H1 (cell line): ENCODE results near the gene GDPD5. TPM values are rescaled to one million over a fixed set of nuclear protein-coding genes. Genes with fewer than 3 reads are reported as not detected.

Source experiments
- CTCF ChIA-PET: fragments of 300-600 bp; sonication (Branson Sonifier 250); formaldehyde crosslinking; loops from one replicate; lab custom pipeline; 2021; ENCODE audit not compliant: partially characterized antibody; lab: Charles Lee
- POLR2A ChIA-PET: fragments of 300-600 bp; sonication (Branson Sonifier 250); formaldehyde crosslinking; loops from one replicate; lab custom pipeline; 2021; ENCODE audit warnings: inconsistent platforms; ENCODE audit not compliant: partially characterized antibody; lab: Charles Lee
- DNase-seq, 2 experiments: peaks; one replicate each; pipeline versions ENCODE4 v3.0.0 to v3.0.0-alpha.2; 2010 to 2022; ENCODE audit warnings: low spot score in 2 of 2, low read depth in 1 of 2, mixed read lengths in 1 of 2
- FAIRE-seq: peaks from 2 replicates; lab custom pipeline; 2011; peaks lifted over from hg19 to GRCh38; lab: Jason Lieb, UNC
- H2AFZ ChIP-seq: 2 replicates; pipeline ENCODE4 v1.8.1; 2012; ENCODE audit warnings: low read length, inconsistent platforms
- H2AK5ac ChIP-seq: 2 replicates; pipeline ENCODE4 v1.6.1; 2013; ENCODE audit warnings: low read depth, low read length
- H2BK120ac ChIP-seq: replicated peaks from 2 replicates; pipeline ENCODE3; 2013; ENCODE audit warnings: low read depth, low read length, inconsistent platforms
- H2BK12ac ChIP-seq: 2 replicates; pipeline ENCODE4 v1.6.1; 2013; ENCODE audit warnings: low read depth, low read length
- H2BK15ac ChIP-seq: 2 replicates; pipeline ENCODE4 v1.6.1; 2013; ENCODE audit warnings: low read length
- H2BK20ac ChIP-seq: 2 replicates; pipeline ENCODE4 v1.6.1; 2013; ENCODE audit warnings: low read length
- H2BK5ac ChIP-seq: 2 replicates; pipeline ENCODE4 v1.6.1; 2013; ENCODE audit warnings: low read depth, low read length
- H3K14ac ChIP-seq: 2 replicates; pipeline ENCODE4 v1.6.1; 2013; ENCODE audit warnings: inconsistent platforms; ENCODE audit not compliant: insufficient read length
- H3K18ac ChIP-seq: 2 replicates; pipeline ENCODE4 v1.6.1; 2013; ENCODE audit warnings: low read length; ENCODE audit errors: extremely low read depth
- H3K23ac ChIP-seq: 2 replicates; pipeline ENCODE4 v1.6.1; 2013; ENCODE audit warnings: inconsistent platforms; ENCODE audit not compliant: insufficient read length
- H3K23me2 ChIP-seq: 2 replicates; pipeline ENCODE4 v1.6.1; 2013; ENCODE audit warnings: low read depth, low read length
- H3K27ac ChIP-seq: 2 replicates; pipeline ENCODE4 v1.6.1; 2011; ENCODE audit warnings: low read depth, low read length, inconsistent platforms
- H3K27me3 ChIP-seq, 4 experiments: replicated peaks in 1 of 4; 1 replicate in 1 of 4; 2 replicates in 3 of 4; pipeline versions ENCODE4 v1.6.1 to v1.8.1; 2011 to 2013; ENCODE audit warnings: low read length in 3 of 4, mild to moderate bottlenecking in 3 of 4, inconsistent platforms in 2 of 4, mixed read lengths in 2 of 4, moderate library complexity in 1 of 4; ENCODE audit not compliant: control insufficient read depth in 3 of 4, insufficient read depth in 3 of 4; ENCODE audit errors: extremely low read depth in 1 of 4
- H3K36me3 ChIP-seq, 4 experiments: 2 replicates each; pipeline versions ENCODE4 v1.6.1 to v1.8.1; 2011 to 2013; ENCODE audit warnings: mild to moderate bottlenecking in 4 of 4, low read length in 3 of 4, moderate library complexity in 2 of 4, control low read depth in 1 of 4, inconsistent platforms in 1 of 4; ENCODE audit not compliant: insufficient read depth in 4 of 4, control insufficient read depth in 2 of 4
- H3K4ac ChIP-seq: replicated peaks from 2 replicates; pipeline ENCODE3; 2013; ENCODE audit warnings: low read length, low read depth, mixed read lengths, inconsistent platforms; ENCODE audit not compliant: insufficient read length
- H3K4me1 ChIP-seq, 4 experiments: replicated peaks in 1 of 4; 1 replicate in 1 of 4; 2 replicates in 3 of 4; pipeline versions ENCODE4 v1.6.1 to v1.8.1; 2011 to 2013; ENCODE audit warnings: low read length in 3 of 4, inconsistent platforms in 2 of 4, mixed read lengths in 1 of 4; ENCODE audit not compliant: insufficient read depth in 4 of 4, control insufficient read depth in 3 of 4
- H3K4me2 ChIP-seq, 2 experiments: 2 replicates each; pipeline versions ENCODE4 v1.6.1 to v1.8.1; 2011 to 2013; ENCODE audit warnings: low read depth in 2 of 2, low read length in 2 of 2, control low read depth in 1 of 2, inconsistent platforms in 1 of 2, mild to moderate bottlenecking in 1 of 2; ENCODE audit not compliant: insufficient read depth in 1 of 2
- H3K4me3 ChIP-seq, 4 experiments: fragments of 200-600, 300-600 bp in 1 of 4; sonication (generic), shearing (Covaris generic), sonication (Bioruptor Twin) in 1 of 4; 2 replicates each; pipeline versions ENCODE4 v1.5.1 to v1.8.1; 2011 to 2016; ENCODE audit warnings: low read length in 4 of 4, low read depth in 3 of 4, control low read depth in 2 of 4, inconsistent platforms in 2 of 4, mild to moderate bottlenecking in 2 of 4, mixed read lengths in 1 of 4, moderate library complexity in 1 of 4; ENCODE audit not compliant: insufficient read depth in 2 of 4; ENCODE audit errors: extremely low read depth in 1 of 4
- H3K56ac ChIP-seq: replicated peaks from 2 replicates; pipeline ENCODE3; 2013; ENCODE audit warnings: low read depth, mild to moderate bottlenecking, mixed read lengths, low read length, inconsistent platforms; ENCODE audit not compliant: insufficient read length
- H3K79me1 ChIP-seq: 2 replicates; pipeline ENCODE4 v1.6.1; 2013; ENCODE audit warnings: low read depth, low read length, control low read depth
- H3K79me2 ChIP-seq, 2 experiments: 2 replicates each; pipeline versions ENCODE4 v1.6.1 to v1.8.1; 2012 to 2013; ENCODE audit warnings: low read length in 2 of 2, mild to moderate bottlenecking in 2 of 2, inconsistent platforms in 1 of 2; ENCODE audit not compliant: insufficient read depth in 2 of 2, control insufficient read depth in 1 of 2
- H3K9ac ChIP-seq, 4 experiments: replicated peaks in 1 of 4; 1 replicate in 1 of 4; 2 replicates in 3 of 4; pipeline versions ENCODE4 v1.6.1 to v1.8.1; 2011 to 2013; ENCODE audit warnings: low read depth in 3 of 4, low read length in 3 of 4, control low read depth in 2 of 4, mild to moderate bottlenecking in 2 of 4, moderate library complexity in 2 of 4, inconsistent platforms in 1 of 4; ENCODE audit errors: extremely low read depth in 1 of 4
- H3K9me3 ChIP-seq, 2 experiments: 2 replicates each; pipeline versions ENCODE4 v1.6.1 to v1.8.1; 2012 to 2013; ENCODE audit warnings: mild to moderate bottlenecking in 2 of 2, moderate library complexity in 2 of 2, control low read depth in 1 of 2, inconsistent platforms in 1 of 2, low read depth in 1 of 2, low read length in 1 of 2, mixed read lengths in 1 of 2; ENCODE audit not compliant: insufficient read depth in 2 of 2
- H4K20me1 ChIP-seq, 2 experiments: replicated peaks in 1 of 2; 2 replicates each; pipeline versions ENCODE3 to v1.8.1; 2011 to 2013; ENCODE audit warnings: inconsistent platforms in 2 of 2, low read length in 2 of 2, mild to moderate bottlenecking in 1 of 2; ENCODE audit not compliant: insufficient read depth in 2 of 2, control insufficient read depth in 1 of 2
- H4K5ac ChIP-seq: 2 replicates; pipeline ENCODE4 v1.6.1; 2013; ENCODE audit warnings: low read length, low read depth, mixed read lengths, inconsistent platforms; ENCODE audit not compliant: insufficient read length
- H4K8ac ChIP-seq: 2 replicates; pipeline ENCODE4 v1.8.0; 2013; ENCODE audit warnings: mild to moderate bottlenecking, moderate library complexity, low read length, inconsistent platforms; ENCODE audit not compliant: insufficient read depth; ENCODE audit errors: extremely low read depth
- H4K91ac ChIP-seq: replicated peaks from 2 replicates; pipeline ENCODE3; 2013; ENCODE audit warnings: low read length, mixed read lengths, inconsistent platforms; ENCODE audit not compliant: insufficient read length
- CTCF ChIP-seq, 3 experiments: IDR thresholded peaks; 1 replicate in 2 of 3; 2 replicates in 1 of 3; pipeline versions ENCODE4 v1.5.1 to v1.6.1; 2011; ENCODE audit warnings: low read length in 3 of 3, mild to moderate bottlenecking in 3 of 3, inconsistent platforms in 2 of 3, low read depth in 1 of 3, moderate library complexity in 1 of 3; ENCODE audit not compliant: insufficient read depth in 1 of 3; ENCODE audit errors: control extremely low read depth in 1 of 3
- EP300 ChIP-seq, 2 experiments: IDR thresholded peaks; 1 replicate in 1 of 2; 2 replicates in 1 of 2; pipeline ENCODE4 v1.6.1; 2011 to 2012; ENCODE audit warnings: low read depth in 2 of 2, low read length in 2 of 2, mild to moderate bottlenecking in 2 of 2, borderline replicate concordance in 1 of 2, inconsistent platforms in 1 of 2, moderate library complexity in 1 of 2
- KDM4A ChIP-seq: IDR thresholded peaks from one replicate; pipeline ENCODE4 v1.7.1; 2012; ENCODE audit warnings: low read depth, mild to moderate bottlenecking, moderate library complexity, low read length, inconsistent platforms; ENCODE audit not compliant: severe bottlenecking
- KDM5A ChIP-seq: fragments of 200-600 bp; IDR thresholded peaks from 2 replicates; pipeline ENCODE4 v1.7.1; 2012; ENCODE audit warnings: mild to moderate bottlenecking, low read length, inconsistent platforms, mixed read lengths
- MAX ChIP-seq: IDR thresholded peaks from 2 replicates; pipeline ENCODE4 v1.6.1; 2012; ENCODE audit warnings: inconsistent platforms
- POLR2AphosphoS5 ChIP-seq: IDR thresholded peaks from 2 replicates; pipeline ENCODE4 v1.6.1; 2011; ENCODE audit warnings: low read depth, low read length
- SAP30 ChIP-seq: fragments of 300-600 bp; sonication (generic); IDR thresholded peaks from 2 replicates; pipeline ENCODE4 v1.7.1; 2012; ENCODE audit warnings: low read length, moderate library complexity, mild to moderate bottlenecking, inconsistent platforms; ENCODE audit not compliant: insufficient read depth, insufficient replicate concordance
- SIX5 ChIP-seq: IDR thresholded peaks from 2 replicates; pipeline ENCODE4 v1.6.1; 2011; ENCODE audit warnings: mild to moderate bottlenecking, low read depth, low read length
- SP4 ChIP-seq: IDR thresholded peaks from 2 replicates; pipeline ENCODE4 v1.6.1; 2012; ENCODE audit warnings: low read length, inconsistent platforms
- WGBS, 2 experiments: shearing (Covaris generic) in 1 of 2; methylation state at CpG; one replicate each; pipeline versions ENCODE4 v1.1.6 to v1.1.7; 2013 to 2015; ENCODE audit warnings: low lambda C conversion rate in 2 of 2, mixed read lengths in 2 of 2, inconsistent platforms in 1 of 2, low coverage in 1 of 2, missing lambda C conversion rate in 1 of 2; ENCODE audit not compliant: insufficient replicate concordance in 2 of 2, insufficient coverage in 1 of 2, insufficient read length in 1 of 2; ENCODE audit errors: extremely low coverage in 1 of 2, missing lambda C conversion rate in 1 of 2; 5-methylcytosine and 5-hydroxymethylcytosine counted together
- polyA plus RNA-seq, 7 experiments: library from polyadenylated mRNA; depleted of rRNA in 3 of 7; stranded (reverse) in 5 of 7; unstranded in 2 of 7; fragments of >200 nt in 5 of 7; fragments of 200-250 nt in 2 of 7; gene quantifications; 1 replicate in 5 of 7; 2 replicates in 1 of 7; 4 replicates in 1 of 7; pipeline versions ENCODE4 v1.2.1 to v1.2.3, GENCODE V29; 2011 to 2013; ENCODE audit warnings: missing spikeins in 2 of 7, mixed read lengths in 2 of 7
- total RNA-seq: library from RNA; stranded (reverse); fragmentation: NEBNext Ultra II Directional; extraction: Animal tissue kit (Norgen Biotek cat#: 25700); gene quantifications from 2 replicates; pipeline ENCODE4 v1.2.1, GENCODE V29; 2021

Gene GDPD5
- total and polyA plus RNA-seq, 2 of the 8 experiments (the other 6 are each of a cell fraction or from before 2014, with no cell fraction given), result 7.8 to 8.6 TPM

GRCh38 chr11:75413864-75414263 is 111.9 kb downstream of the GDPD5 start:
- no peak overlapping the region for H3K4me2 ChIP-seq
- H3K4me3 ChIP-seq, result no peak overlapping the region
- no peak for DNase-seq
- no peaks in the 10 kb centered on the region for H3K4me1 ChIP-seq
- H3K79me2 ChIP-seq, result no peaks in the 10 kb centered on the region
- peaks cover 0 to 42% (median 20%) of the 10 kb centered on the region in 4 experiments; a peak in 6 of 8 replicates for H3K36me3 ChIP-seq
- H2BK12ac ChIP-seq, result no peak overlapping the region
- H3K18ac ChIP-seq, result no peak overlapping the region
- TF ChIP-seq KDM5A (no peak), EP300 (IDR thresholded peaks at IDR 0.05; ENCODE audit: borderline replicate concordance in 1 of 2, low read depth in 2 of 2, low read length in 2 of 2) (no peak), CTCF (IDR thresholded peaks at IDR 0.05; ENCODE audit: control extremely low read depth in 1 of 3, insufficient read depth in 1 of 3, low read depth in 1 of 3, low read length in 3 of 3) (no peak), SP4 (no peak), POLR2AphosphoS5 (no peak), SIX5 (no peak), MAX (no peak), KDM4A (no peak), SAP30 (no peak)
- TF ChIP-seq, all 59 proteins: peak for 0
- Histone ChIP-seq H3K79me1 (no peaks in the 10 kb centered on the region; the same call in 1 of the 2 replicates), H2AK5ac (no peak overlapping the region), H4K20me1 (peaks cover 2 to 13% of the 10 kb centered on the region in 2 experiments), H2BK5ac (no peak overlapping the region), H2AFZ (no peak overlapping the region), H3K14ac (no peak overlapping the region), H4K5ac (no peak overlapping the region), H3K23ac (no peak overlapping the region), H4K8ac (no peak overlapping the region), H3K56ac (no peak overlapping the region), H3K23me2 (no peaks in the 10 kb centered on the region), H3K4ac (no peak overlapping the region), H3K9me3 (no peaks in the 10 kb centered on the region), H2BK15ac (no peak overlapping the region), H3K27ac (no peak overlapping the region), H3K27me3 (no peaks in the 10 kb centered on the region), H2BK120ac (no peak overlapping the region), H3K9ac (no peak overlapping the region), H4K91ac (no peak overlapping the region), H2BK20ac (no peak overlapping the region)
- WGBS, 2 experiments, result 91% methylated on average over 2 of the region's 2 CpGs; no CpG with 5 or more reads in 1 of the 2 experiments
- POLR2A ChIA-PET, result interaction anchor here (0.8 to 27.9 kb wide), 7 partner anchors 8 to 118 kb away, joined by 3 to 570 read pairs (median 4); partner anchors contain the start of genes KLHL35 and RPS3
- CTCF ChIA-PET, result interaction anchor here (0.7 to 3.9 kb wide), 9 partner anchors 11 to 121 kb away, joined by 3 to 29 read pairs (median 3); no protein-coding TSS in a partner anchor
- no peak for FAIRE-seq
